Measurements from ENCODE around the gene FGD2.

DNA sequence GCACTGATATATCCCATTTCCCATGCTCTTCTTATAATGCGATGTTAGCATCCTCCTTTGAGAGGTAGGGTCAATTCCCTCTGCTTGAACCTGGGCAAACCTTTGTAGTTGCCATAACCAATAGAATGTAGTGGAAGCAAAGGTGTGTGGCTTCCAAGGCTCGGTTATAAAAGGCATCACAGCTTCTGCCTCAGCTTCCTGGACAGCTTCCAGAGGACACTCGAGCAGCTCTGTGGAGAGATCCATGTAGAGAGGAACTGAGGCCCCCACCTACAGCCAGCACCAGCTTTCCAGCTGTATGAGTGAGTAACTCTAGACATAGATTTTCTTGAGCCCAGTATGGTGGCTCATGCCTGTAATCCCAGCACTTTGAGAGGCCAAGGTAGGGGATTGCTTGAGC lies 36.7 kb downstream of the FGD2 start:
- TF ChIP-seq, protein P1, sequence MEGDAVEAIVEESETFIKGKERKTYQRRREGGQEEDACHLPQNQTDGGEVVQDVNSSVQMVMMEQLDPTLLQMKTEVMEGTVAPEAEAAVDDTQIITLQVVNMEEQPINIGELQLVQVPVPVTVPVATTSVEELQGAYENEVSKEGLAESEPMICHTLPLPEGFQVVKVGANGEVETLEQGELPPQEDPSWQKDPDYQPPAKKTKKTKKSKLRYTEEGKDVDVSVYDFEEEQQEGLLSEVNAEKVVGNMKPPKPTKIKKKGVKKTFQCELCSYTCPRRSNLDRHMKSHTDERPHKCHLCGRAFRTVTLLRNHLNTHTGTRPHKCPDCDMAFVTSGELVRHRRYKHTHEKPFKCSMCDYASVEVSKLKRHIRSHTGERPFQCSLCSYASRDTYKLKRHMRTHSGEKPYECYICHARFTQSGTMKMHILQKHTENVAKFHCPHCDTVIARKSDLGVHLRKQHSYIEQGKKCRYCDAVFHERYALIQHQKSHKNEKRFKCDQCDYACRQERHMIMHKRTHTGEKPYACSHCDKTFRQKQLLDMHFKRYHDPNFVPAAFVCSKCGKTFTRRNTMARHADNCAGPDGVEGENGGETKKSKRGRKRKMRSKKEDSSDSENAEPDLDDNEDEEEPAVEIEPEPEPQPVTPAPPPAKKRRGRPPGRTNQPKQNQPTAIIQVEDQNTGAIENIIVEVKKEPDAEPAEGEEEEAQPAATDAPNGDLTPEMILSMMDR (IDR thresholded peaks at IDR 0.05): no peak
- no peak for TF ChIP-seq POLR2A (IDR thresholded peaks at IDR 0.05)
